ENCODE data around the gene GBX1.

GBX1 gene

GRCh38 chr7:151135866-151136843 is 31.3 kb downstream of the GBX1 start:
- no peak for DNase-seq (ENCODE audit: low spot score)
- H3K36me3 ChIP-seq (ENCODE audit: low read depth): peaks cover 54% of the 10 kb centered on the region
- no peaks in the 10 kb centered on the region for H3K4me1 ChIP-seq (ENCODE audit: insufficient read depth, poor library complexity, severe bottlenecking)
- H3K27me3 ChIP-seq (ENCODE audit: insufficient read depth, poor library complexity, severe bottlenecking): no peaks in the 10 kb centered on the region
- TF ChIP-seq CTCF (IDR thresholded peaks at IDR 0.05; ENCODE audit: poor library complexity, severe bottlenecking): no peak
- no peaks in the 10 kb centered on the region for H3K9me3 ChIP-seq (ENCODE audit: severe bottlenecking)
- ATAC-seq (ENCODE audit: low read depth): no peak
- H3K27ac ChIP-seq (ENCODE audit: poor library complexity, severe bottlenecking): no peak overlapping the region
- H3K4me3 ChIP-seq (ENCODE audit: severe bottlenecking): no peak overlapping the region

GRCh38 chr7:151135525-151135845 is 32.0 kb downstream of the GBX1 start:
- Histone ChIP-seq H3K36me3 (ENCODE audit: low read depth) (peaks cover 55% of the 10 kb centered on the region), H3K4me1 (ENCODE audit: insufficient read depth, poor library complexity, severe bottlenecking) (no peaks in the 10 kb centered on the region), H3K4me3 (ENCODE audit: severe bottlenecking) (no peak overlapping the region), H3K27ac (ENCODE audit: poor library complexity, severe bottlenecking) (no peak overlapping the region), H3K27me3 (ENCODE audit: insufficient read depth, poor library complexity, severe bottlenecking) (no peaks in the 10 kb centered on the region), H3K9me3 (ENCODE audit: severe bottlenecking) (no peaks in the 10 kb centered on the region)
- ATAC-seq (ENCODE audit: low read depth) (no peak), DNase-seq (ENCODE audit: low spot score) (no peak)
- no peak for TF ChIP-seq CTCF (IDR thresholded peaks at IDR 0.05; ENCODE audit: poor library complexity, severe bottlenecking)

- no peaks in the 10 kb centered on the region for H3K27me3 ChIP-seq (ENCODE audit: insufficient read depth, poor library complexity, severe bottlenecking)
- no peaks in the 10 kb centered on the region for H3K4me1 ChIP-seq (ENCODE audit: insufficient read depth, poor library complexity, severe bottlenecking)
- H3K27ac ChIP-seq (ENCODE audit: poor library complexity, severe bottlenecking): no peak overlapping the region
- no peak for TF ChIP-seq CTCF (IDR thresholded peaks at IDR 0.05; ENCODE audit: poor library complexity, severe bottlenecking)
- H3K36me3 ChIP-seq (ENCODE audit: low read depth): peaks cover 59% of the 10 kb centered on the region
- H3K9me3 ChIP-seq (ENCODE audit: severe bottlenecking): no peaks in the 10 kb centered on the region
- H3K4me3 ChIP-seq (ENCODE audit: severe bottlenecking): no peak overlapping the region
- DNase-seq (ENCODE audit: low spot score): no peak
- no peak for ATAC-seq (ENCODE audit: low read depth)
Observed at GRCh38 chr7:151134743-151135524, 32.6 kb downstream of the GBX1 start.

- no peak for ATAC-seq (ENCODE audit: low read depth)
- peaks cover 55% of the 10 kb centered on the region for H3K36me3 ChIP-seq (ENCODE audit: low read depth)
Observed at GRCh38 chr7:151133986-151134742, 33.3 kb downstream of the GBX1 start.

More at GRCh38 chr7:151133986-151134742, 33.3 kb downstream of the GBX1 start:
- Histone ChIP-seq H3K27me3 (ENCODE audit: insufficient read depth, poor library complexity, severe bottlenecking) (no peaks in the 10 kb centered on the region), H3K9me3 (ENCODE audit: severe bottlenecking) (no peaks in the 10 kb centered on the region), H3K27ac (ENCODE audit: poor library complexity, severe bottlenecking) (no peak overlapping the region), H3K4me3 (ENCODE audit: severe bottlenecking) (no peak overlapping the region), H3K4me1 (ENCODE audit: insufficient read depth, poor library complexity, severe bottlenecking) (no peaks in the 10 kb centered on the region)
- TF ChIP-seq CTCF (IDR thresholded peaks at IDR 0.05; ENCODE audit: poor library complexity, severe bottlenecking): no peak
- no peak for DNase-seq (ENCODE audit: low spot score)
